Measurements from ENCODE around the gene HLA-DQA1.

DNA sequence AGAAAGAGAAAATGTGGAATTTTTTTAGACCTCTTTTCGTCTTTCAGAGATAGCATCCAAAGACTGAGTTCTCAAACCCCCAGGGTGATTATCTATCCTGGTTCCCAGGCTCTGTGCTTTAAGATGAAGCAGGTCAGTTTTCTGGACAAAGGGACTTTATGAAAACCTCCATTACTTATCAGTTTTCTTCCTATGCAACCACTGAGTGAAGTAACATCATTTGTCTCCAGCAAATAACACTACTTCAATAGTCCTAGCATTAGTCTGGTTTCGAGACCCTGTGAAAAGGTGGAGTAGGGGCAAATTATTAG lies 29.3 kb upstream of the HLA-DQA1 start:
- TF ChIP-seq, protein P1, sequence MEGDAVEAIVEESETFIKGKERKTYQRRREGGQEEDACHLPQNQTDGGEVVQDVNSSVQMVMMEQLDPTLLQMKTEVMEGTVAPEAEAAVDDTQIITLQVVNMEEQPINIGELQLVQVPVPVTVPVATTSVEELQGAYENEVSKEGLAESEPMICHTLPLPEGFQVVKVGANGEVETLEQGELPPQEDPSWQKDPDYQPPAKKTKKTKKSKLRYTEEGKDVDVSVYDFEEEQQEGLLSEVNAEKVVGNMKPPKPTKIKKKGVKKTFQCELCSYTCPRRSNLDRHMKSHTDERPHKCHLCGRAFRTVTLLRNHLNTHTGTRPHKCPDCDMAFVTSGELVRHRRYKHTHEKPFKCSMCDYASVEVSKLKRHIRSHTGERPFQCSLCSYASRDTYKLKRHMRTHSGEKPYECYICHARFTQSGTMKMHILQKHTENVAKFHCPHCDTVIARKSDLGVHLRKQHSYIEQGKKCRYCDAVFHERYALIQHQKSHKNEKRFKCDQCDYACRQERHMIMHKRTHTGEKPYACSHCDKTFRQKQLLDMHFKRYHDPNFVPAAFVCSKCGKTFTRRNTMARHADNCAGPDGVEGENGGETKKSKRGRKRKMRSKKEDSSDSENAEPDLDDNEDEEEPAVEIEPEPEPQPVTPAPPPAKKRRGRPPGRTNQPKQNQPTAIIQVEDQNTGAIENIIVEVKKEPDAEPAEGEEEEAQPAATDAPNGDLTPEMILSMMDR (conservative IDR thresholded peaks at IDR 0.05; ENCODE audit: low read length), result no peak
- TF ChIP-seq EZH2phosphoT487 (IDR thresholded peaks at IDR 0.05; ENCODE audit: borderline replicate concordance), result no peak
